Measurements from ENCODE around the gene MRPL33. TPM values are rescaled to one million over a fixed set of nuclear protein-coding genes. Genes with fewer than 3 reads are reported as not detected.
A peak's percentile ranks its signal among the peaks of the same experiment; 100 is the strongest.
"Not testable (repeated sequence)": the region's sequence is repeated elsewhere in the genome, so short reads cannot be mapped to it uniquely, and the experiment has no call there.

MRPL33 gene
- total RNA-seq, 1 donor from 2014 or later, result 63.3 TPM

DNA sequence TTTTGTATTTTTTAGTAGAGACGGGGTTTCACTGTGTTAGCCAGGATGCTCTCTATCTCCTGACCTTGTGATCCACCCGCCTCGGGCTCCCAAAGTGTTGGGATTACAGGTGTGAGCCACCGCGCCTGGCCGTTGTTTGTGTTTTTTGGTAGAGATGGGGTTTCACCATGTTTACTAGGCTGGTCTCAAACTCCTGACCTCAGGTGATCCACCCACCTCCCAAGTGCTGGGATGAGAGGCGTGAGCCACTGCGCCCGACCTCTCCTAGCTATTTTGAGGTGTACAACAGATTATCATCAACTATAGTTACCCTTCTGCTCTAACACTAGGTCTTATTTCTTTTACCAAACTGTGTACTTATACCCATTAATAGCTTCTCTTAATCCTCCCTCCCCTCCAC lies 28.9 kb upstream of the MRPL33 start:
- Mint-ChIP-seq H3K27me3 (no peaks in the 10 kb centered on the region), H3K4me3 (ENCODE audit: low read depth) (no peak overlapping the region), H3K36me3 (ENCODE audit: insufficient read depth) (no peaks in the 10 kb centered on the region), H3K9me3 (ENCODE audit: low read depth) (peaks cover 7% of the 10 kb centered on the region), H3K27ac (no peak overlapping the region), H3K4me1 (ENCODE audit: low read depth) (peaks cover 10% of the 10 kb centered on the region)
- DNase-seq (ENCODE audit: low spot score, unreplicated experiment), result no peak
- TF ChIP-seq, protein P1, sequence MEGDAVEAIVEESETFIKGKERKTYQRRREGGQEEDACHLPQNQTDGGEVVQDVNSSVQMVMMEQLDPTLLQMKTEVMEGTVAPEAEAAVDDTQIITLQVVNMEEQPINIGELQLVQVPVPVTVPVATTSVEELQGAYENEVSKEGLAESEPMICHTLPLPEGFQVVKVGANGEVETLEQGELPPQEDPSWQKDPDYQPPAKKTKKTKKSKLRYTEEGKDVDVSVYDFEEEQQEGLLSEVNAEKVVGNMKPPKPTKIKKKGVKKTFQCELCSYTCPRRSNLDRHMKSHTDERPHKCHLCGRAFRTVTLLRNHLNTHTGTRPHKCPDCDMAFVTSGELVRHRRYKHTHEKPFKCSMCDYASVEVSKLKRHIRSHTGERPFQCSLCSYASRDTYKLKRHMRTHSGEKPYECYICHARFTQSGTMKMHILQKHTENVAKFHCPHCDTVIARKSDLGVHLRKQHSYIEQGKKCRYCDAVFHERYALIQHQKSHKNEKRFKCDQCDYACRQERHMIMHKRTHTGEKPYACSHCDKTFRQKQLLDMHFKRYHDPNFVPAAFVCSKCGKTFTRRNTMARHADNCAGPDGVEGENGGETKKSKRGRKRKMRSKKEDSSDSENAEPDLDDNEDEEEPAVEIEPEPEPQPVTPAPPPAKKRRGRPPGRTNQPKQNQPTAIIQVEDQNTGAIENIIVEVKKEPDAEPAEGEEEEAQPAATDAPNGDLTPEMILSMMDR (IDR thresholded peaks at IDR 0.05; ENCODE audit: unreplicated experiment), result no peak

DNA sequence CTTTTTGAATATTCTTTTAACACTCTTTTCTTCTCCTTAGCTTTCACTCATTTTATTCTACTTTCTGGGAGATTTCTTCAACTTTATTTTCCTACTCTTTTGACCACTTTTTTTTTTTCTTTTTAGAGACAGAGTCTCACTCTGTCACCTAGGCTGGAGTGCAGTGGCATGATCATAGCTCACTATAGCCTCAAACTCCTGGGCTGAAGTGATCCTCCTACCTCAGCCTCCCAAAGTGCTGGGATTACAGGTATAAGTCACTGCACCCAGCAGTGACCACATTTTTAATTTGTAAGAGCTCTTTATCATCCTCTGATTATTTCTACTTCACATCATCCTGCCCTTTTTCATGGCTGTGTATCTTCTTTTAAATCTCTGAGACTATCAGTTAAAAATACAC lies 26.0 kb upstream of the MRPL33 start:
- H3K27ac Mint-ChIP-seq; DNase-seq (ENCODE audit: low spot score, unreplicated experiment); H3K4me1 Mint-ChIP-seq (ENCODE audit: low read depth); H3K27me3 Mint-ChIP-seq; H3K4me3 Mint-ChIP-seq (ENCODE audit: low read depth); H3K36me3 Mint-ChIP-seq (ENCODE audit: insufficient read depth): not testable (repeated sequence)
- H3K9me3 Mint-ChIP-seq (ENCODE audit: low read depth), result peaks cover 22% of the 10 kb centered on the region

DNA sequence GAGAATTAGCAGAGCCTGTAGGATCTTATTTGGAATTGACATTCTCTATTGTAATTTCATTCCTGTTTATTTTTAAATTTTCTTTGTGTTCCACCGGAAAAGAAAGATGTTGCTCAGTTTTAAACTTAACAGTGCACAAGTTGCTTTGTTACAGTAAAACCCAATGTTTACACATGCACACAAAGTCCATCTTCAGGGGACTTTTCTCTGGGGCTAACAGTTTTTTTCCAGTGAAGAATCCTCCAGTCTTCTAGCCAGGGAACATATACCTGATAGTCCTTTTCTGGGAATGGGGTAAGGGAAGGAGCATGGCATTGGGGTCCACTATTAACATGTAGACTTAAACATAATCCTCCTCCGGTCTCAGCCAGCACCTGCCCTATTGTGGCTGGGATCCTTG lies 25.2 kb upstream of the MRPL33 start:
- Mint-ChIP-seq H3K27me3 (no peaks in the 10 kb centered on the region), H3K4me1 (ENCODE audit: low read depth) (no peaks in the 10 kb centered on the region), H3K4me3 (ENCODE audit: low read depth) (no peak overlapping the region), H3K9me3 (ENCODE audit: low read depth) (peaks cover 16% of the 10 kb centered on the region), H3K27ac (no peak overlapping the region), H3K36me3 (ENCODE audit: insufficient read depth) (peaks cover 3% of the 10 kb centered on the region)
- no peak for DNase-seq (ENCODE audit: low spot score, unreplicated experiment)
- TF ChIP-seq, protein P1 (IDR thresholded peaks at IDR 0.05; ENCODE audit: unreplicated experiment), result no peak

DNA sequence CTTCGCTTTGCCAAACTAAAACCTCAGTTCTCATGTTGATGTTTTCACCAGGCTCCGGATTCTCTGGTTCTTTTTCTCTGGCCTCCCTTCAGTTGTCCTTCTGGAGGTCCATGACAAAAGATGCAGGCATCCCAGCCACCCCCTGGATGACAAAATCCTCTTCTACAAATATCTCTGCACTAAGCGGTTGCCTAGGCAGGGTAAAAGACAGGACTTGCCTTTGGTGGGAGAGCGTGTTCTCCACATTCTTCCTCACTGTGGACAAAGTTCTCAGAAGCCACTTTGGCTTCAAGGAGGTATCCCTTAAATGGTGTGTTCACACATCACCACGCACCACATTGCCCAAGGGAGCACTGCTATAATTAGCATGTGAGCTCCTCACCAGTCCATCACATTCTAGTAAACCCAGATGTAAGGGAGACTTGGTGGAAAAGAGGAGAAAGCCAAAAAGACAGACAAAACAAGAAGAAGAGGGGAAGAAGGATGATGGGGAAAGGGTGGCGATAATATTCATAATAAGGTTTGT lies 23.6 kb upstream of the MRPL33 start:
- DNase-seq (ENCODE audit: low spot score, unreplicated experiment), result no peak
- Mint-ChIP-seq H3K4me1 (ENCODE audit: low read depth) (peaks cover 10% of the 10 kb centered on the region), H3K9me3 (ENCODE audit: low read depth) (peaks cover 16% of the 10 kb centered on the region), H3K36me3 (ENCODE audit: insufficient read depth) (peaks cover 3% of the 10 kb centered on the region), H3K27me3 (no peaks in the 10 kb centered on the region), H3K4me3 (ENCODE audit: low read depth) (no peak overlapping the region), H3K27ac (no peak overlapping the region)
- TF ChIP-seq, protein P1 (IDR thresholded peaks at IDR 0.05; ENCODE audit: unreplicated experiment), result no peak

DNA sequence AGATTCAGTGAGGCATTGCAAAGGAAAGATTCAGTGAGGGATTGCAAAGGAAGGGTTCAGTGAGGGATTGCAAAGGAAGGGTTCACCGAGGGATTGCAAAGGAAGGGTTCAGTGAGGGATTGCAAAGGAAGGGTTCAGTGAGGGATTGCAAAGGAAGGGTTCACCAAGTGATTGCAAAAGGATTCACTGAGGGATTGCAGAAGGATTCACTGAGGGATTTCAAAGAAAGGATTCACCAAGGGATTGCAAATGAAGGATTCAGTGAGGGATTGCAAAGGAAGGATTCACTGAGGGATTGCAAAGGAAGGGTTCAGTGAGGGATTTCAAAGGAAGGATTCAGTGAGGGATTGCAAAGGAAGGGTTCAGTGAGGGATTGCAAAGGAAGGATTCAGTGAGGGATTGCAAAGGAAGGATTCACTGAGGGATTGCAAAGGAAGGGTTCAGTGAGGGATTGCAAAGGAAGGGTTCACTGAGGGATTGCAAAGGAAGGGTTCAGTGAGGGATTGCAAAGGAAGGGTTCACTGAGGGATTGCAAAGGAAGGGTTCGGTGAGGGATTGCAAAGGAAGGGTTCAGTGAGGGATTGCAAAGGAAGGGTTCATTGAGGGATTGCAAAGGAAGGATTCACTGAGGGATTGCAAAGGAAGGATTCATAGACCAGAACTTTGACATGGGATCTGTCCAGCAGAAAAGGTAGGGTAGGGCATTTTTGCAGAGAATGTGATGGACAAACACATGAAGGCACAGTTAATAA lies 22.5 kb upstream of the MRPL33 start:
- H3K4me3 Mint-ChIP-seq (ENCODE audit: low read depth); H3K27me3 Mint-ChIP-seq; DNase-seq (ENCODE audit: low spot score, unreplicated experiment); H3K36me3 Mint-ChIP-seq (ENCODE audit: insufficient read depth): not testable (repeated sequence)
- H3K9me3 Mint-ChIP-seq (ENCODE audit: low read depth), result peaks cover 16% of the 10 kb centered on the region
- peak overlapping the region; percentile 61 for H3K27ac Mint-ChIP-seq
- peaks cover 20% of the 10 kb centered on the region for H3K4me1 Mint-ChIP-seq (ENCODE audit: low read depth)

DNA sequence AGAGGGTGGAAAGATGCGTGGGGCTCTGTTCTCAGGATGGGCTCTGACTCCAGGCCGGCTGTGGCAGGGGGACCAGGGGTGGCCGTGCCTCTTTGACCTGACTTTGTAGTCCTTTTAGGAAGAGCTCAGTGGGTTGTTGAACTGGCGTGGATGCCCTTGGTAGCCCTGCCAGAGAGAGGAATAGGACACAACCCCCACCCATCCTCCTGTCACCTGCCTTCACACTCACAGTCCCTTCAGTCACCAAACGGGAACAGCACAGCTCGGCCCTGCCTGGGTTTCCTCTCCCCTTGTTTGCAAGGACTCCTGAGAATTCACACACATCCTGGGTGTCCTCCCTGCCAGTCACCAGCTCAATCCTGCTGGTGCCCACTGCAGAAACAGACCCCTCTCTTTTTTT lies 20.1 kb upstream of the MRPL33 start:
- DNase-seq (ENCODE audit: low spot score, unreplicated experiment), result no peak
- Mint-ChIP-seq H3K9me3 (ENCODE audit: low read depth) (peaks cover 16% of the 10 kb centered on the region), H3K27ac (peak overlapping the region; percentile 100), H3K4me1 (ENCODE audit: low read depth) (peaks cover 29% of the 10 kb centered on the region), H3K4me3 (ENCODE audit: low read depth) (no peak overlapping the region), H3K36me3 (ENCODE audit: insufficient read depth) (peaks cover 6% of the 10 kb centered on the region), H3K27me3 (no peaks in the 10 kb centered on the region)
- TF ChIP-seq, protein P1 (IDR thresholded peaks at IDR 0.05; ENCODE audit: unreplicated experiment), result no peak
